ENCODE data around the gene SASH1.

DNA sequence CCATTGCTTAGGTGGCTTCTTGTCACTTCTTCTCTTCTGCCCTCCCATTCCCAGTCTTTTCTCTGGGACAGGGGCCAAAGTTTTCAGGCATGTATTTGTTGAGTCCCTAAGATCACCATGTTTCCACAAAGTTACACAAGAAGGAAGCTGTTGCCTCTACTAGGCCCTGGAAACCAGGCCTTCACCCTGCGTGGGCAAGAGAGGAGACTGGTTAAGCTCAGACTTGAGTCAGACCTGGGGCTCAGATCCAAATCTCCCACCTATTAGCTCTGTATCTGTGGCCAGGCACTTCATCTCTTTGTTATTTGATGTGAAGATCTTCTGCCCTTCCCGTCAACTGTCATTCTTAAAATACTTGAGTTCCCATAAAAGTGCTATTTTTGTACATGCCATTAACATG, 154.6 kb downstream of the SASH1 start:
- TF ChIP-seq, protein P1, sequence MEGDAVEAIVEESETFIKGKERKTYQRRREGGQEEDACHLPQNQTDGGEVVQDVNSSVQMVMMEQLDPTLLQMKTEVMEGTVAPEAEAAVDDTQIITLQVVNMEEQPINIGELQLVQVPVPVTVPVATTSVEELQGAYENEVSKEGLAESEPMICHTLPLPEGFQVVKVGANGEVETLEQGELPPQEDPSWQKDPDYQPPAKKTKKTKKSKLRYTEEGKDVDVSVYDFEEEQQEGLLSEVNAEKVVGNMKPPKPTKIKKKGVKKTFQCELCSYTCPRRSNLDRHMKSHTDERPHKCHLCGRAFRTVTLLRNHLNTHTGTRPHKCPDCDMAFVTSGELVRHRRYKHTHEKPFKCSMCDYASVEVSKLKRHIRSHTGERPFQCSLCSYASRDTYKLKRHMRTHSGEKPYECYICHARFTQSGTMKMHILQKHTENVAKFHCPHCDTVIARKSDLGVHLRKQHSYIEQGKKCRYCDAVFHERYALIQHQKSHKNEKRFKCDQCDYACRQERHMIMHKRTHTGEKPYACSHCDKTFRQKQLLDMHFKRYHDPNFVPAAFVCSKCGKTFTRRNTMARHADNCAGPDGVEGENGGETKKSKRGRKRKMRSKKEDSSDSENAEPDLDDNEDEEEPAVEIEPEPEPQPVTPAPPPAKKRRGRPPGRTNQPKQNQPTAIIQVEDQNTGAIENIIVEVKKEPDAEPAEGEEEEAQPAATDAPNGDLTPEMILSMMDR (conservative IDR thresholded peaks at IDR 0.05 in 1 of 2, IDR thresholded peaks at IDR 0.05 in 1 of 2; ENCODE audit: extremely low read depth in 1 of 2, insufficient read depth in 1 of 2, low read depth in 1 of 2, low read length in 2 of 2) = no peak
- no peak for TF ChIP-seq EZH2 (IDR thresholded peaks at IDR 0.05; ENCODE audit: borderline replicate concordance, low read length)

Data from mammary epithelial cell (primary cell).